ENCODE data around the gene SAG. TPM values are rescaled to one million over a fixed set of nuclear protein-coding genes. Genes with fewer than 3 reads are reported as not detected.

Gene SAG
- total and polyA plus RNA-seq, 10 of the 15 experiments (the other 5 are each of a cell fraction or from before 2014, with no cell fraction given), result 0.06 to 0.47 TPM; not detected in 8

- no peak for FAIRE-seq
- no peaks in the 10 kb centered on the region for H3K79me2 ChIP-seq (ENCODE audit: control insufficient read depth, insufficient read depth, low read length)
- H3K27ac ChIP-seq (ENCODE audit: control insufficient read depth, insufficient read depth), result no peak overlapping the region
- ChIA-PET POLR2A (no interaction called here), SMC1A (ENCODE audit: uncharacterized antibody, unreplicated experiment) (interaction anchor here (0.5 to 1.0 kb wide), 2 partner anchors 17 to 103 kb away, joined by 3 read pairs; no protein-coding TSS in a partner anchor), RAD21 (ENCODE audit: unreplicated experiment) (no interaction called here), CTCF (no interaction called here)
- in situ Hi-C loops (cut with MboI) (no loop called here), intact Hi-C loops (cut with micrococcal nuclease; ENCODE audit: unreplicated experiment) (no loop called here)
- H4K20me1 ChIP-seq (ENCODE audit: control insufficient read depth, insufficient read depth), result no peaks in the 10 kb centered on the region
- 0 out of 4 replicates have a peak, but pooled peaks cover 0 to 2% of the 10 kb centered on the region in 2 experiments for H3K36me3 ChIP-seq (ENCODE audit: control insufficient read depth in 2 of 2, insufficient read depth in 2 of 2, low read length in 1 of 2)
- ATAC-seq, result no peak
- no peak overlapping the region for H3K4me3 ChIP-seq
- BruUV-seq (replicated peaks), result no TSS peak
- H3K9ac ChIP-seq (ENCODE audit: control insufficient read depth, insufficient read depth, low read length), result no peak overlapping the region
- H3K4me2 ChIP-seq (ENCODE audit: control insufficient read depth, insufficient read depth), result no peak overlapping the region
- no peak for TF ChIP-seq MAX (IDR thresholded peaks at IDR 0.05; ENCODE audit: low read depth, low read length)
- no peak for TF ChIP-seq POLR2AphosphoS5 (IDR thresholded peaks at IDR 0.05; ENCODE audit: low read length)
- TF ChIP-seq, protein P1, sequence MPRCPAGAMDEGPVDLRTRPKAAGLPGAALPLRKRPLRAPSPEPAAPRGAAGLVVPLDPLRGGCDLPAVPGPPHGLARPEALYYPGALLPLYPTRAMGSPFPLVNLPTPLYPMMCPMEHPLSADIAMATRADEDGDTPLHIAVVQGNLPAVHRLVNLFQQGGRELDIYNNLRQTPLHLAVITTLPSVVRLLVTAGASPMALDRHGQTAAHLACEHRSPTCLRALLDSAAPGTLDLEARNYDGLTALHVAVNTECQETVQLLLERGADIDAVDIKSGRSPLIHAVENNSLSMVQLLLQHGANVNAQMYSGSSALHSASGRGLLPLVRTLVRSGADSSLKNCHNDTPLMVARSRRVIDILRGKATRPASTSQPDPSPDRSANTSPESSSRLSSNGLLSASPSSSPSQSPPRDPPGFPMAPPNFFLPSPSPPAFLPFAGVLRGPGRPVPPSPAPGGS (IDR thresholded peaks at IDR 0.05; ENCODE audit: borderline replicate concordance, insufficient read depth, low read depth, low read length, poor library complexity, severe bottlenecking), result no peak
- TF ChIP-seq MTA2 (IDR thresholded peaks at IDR 0.05; ENCODE audit: low read depth), result no peak
- TF ChIP-seq JUNB (IDR thresholded peaks at IDR 0.05), result no peak
- TF ChIP-seq MEF2A (IDR thresholded peaks at IDR 0.05; ENCODE audit: insufficient read depth, low read depth, low read length), result no peak
- 81% methylated on average over 6 of the region's 6 CpGs for WGBS (ENCODE audit: insufficient coverage, insufficient replicate concordance, low lambda C conversion rate, missing lambda C conversion rate)
- H2AFZ ChIP-seq (ENCODE audit: control insufficient read depth, low read depth, low read length), result no peak overlapping the region
- H3K27me3 ChIP-seq (replicated peaks in 1 of 2; ENCODE audit: control insufficient read depth in 2 of 2, insufficient read depth in 2 of 2, low read length in 1 of 2), result no peaks in the 10 kb centered on the region
- DNase-seq (ENCODE audit: low read depth, low spot score), result no peak
- H3K9me3 ChIP-seq (replicated peaks; ENCODE audit: control insufficient read depth, insufficient read depth, low read length), result no peaks in the 10 kb centered on the region
- no peaks in the 10 kb centered on the region for H3K4me1 ChIP-seq (ENCODE audit: control insufficient read depth, insufficient read depth, low read length)
Measured at GRCh38 chr2:233301811-233302210, 5.8 kb upstream of the SAG start.
